ENCODE results near the gene ELANE. TPM values are rescaled to one million over a fixed set of nuclear protein-coding genes. Genes with fewer than 3 reads are reported as not detected.
"Not testable (repeated sequence)": the region's sequence is repeated elsewhere in the genome, so short reads cannot be mapped to it uniquely, and the experiment has no call there.

The ELANE gene
- total RNA-seq, 1 donor from 2014 or later, result not detected

DNA sequence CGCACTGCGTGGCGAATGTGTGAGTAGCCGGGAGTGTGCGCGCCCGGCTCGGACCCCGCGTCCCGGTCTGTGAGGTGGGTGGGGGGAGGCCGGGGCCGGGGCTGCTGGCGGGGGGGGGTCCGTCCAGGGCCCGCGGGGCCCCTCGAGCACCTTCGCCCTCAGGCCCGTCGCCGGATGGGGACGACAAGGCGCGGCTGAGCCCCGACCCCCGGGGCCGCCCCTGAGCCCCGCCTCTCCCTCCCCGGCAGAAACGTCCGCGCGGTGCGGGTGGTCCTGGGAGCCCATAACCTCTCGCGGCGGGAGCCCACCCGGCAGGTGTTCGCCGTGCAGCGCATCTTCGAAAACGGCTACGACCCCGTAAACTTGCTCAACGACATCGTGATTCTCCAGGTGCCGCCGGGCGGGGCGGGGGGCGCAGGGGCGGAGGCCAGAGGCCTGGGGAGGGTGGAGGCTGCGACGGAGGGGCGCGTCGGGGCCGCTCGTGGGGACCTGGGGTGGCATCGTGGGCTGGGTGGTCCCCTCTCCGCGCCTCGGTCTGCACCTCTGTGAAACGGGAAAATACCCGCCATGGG is 997 bp downstream of the ELANE start:
- intact Hi-C loops (cut with micrococcal nuclease), result no loop called here
- Mint-ChIP-seq H3K9me3 (no peaks in the 10 kb centered on the region), H3K36me3 (ENCODE audit: low read depth) (no peaks in the 10 kb centered on the region), H3K4me1 (ENCODE audit: low read depth) (no peaks in the 10 kb centered on the region), H3K27me3 (ENCODE audit: low read depth) (no peaks in the 10 kb centered on the region), H3K27ac (no peak overlapping the region), H3K4me3 (ENCODE audit: low read depth) (no peak overlapping the region)
- no peak for DNase-seq (ENCODE audit: low spot score)

- DNase-seq (ENCODE audit: low spot score); H3K36me3 Mint-ChIP-seq (ENCODE audit: low read depth); H3K4me1 Mint-ChIP-seq (ENCODE audit: low read depth); intact Hi-C loops (cut with micrococcal nuclease); H3K4me3 Mint-ChIP-seq (ENCODE audit: low read depth); H3K27ac Mint-ChIP-seq; H3K9me3 Mint-ChIP-seq; H3K27me3 Mint-ChIP-seq (ENCODE audit: low read depth): not testable (repeated sequence)
Observed at GRCh38 chr19:853614-854220, 1.6 kb downstream of the ELANE start.

DNA sequence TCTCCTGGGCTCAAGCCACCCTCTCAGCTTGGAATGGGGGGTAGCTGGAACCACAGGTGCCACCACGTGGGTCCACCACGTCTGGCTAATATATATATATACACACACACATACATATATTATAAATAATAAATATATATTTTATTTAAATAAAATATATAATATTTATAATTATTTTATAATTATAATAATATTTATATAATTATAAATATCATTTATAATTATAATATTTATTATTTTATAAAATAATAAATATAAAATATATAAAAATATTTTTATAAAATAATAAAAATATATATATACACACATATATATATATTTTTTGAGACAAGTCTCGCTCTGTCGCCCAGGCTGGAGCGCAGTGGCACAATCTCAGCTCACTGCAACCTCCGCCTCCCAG is 2.4 kb downstream of the ELANE start:
- H3K9me3 Mint-ChIP-seq, result no peaks in the 10 kb centered on the region
- intact Hi-C loops (cut with micrococcal nuclease), result no loop called here

GRCh38 chr19:855142-855541 is 3.0 kb downstream of the ELANE start:
- no peak for DNase-seq (ENCODE audit: low spot score)
- Mint-ChIP-seq H3K27me3 (ENCODE audit: low read depth) (peaks cover 6% of the 10 kb centered on the region), H3K9me3 (no peaks in the 10 kb centered on the region), H3K36me3 (ENCODE audit: low read depth) (no peaks in the 10 kb centered on the region), H3K27ac (no peak overlapping the region), H3K4me1 (ENCODE audit: low read depth) (no peaks in the 10 kb centered on the region), H3K4me3 (ENCODE audit: low read depth) (no peak overlapping the region)
- intact Hi-C loops (cut with micrococcal nuclease), result no loop called here

More for the DNA sequence above, 2.4 kb downstream of the ELANE start:
- no peak for DNase-seq (ENCODE audit: low spot score)
- Mint-ChIP-seq H3K27ac (no peak overlapping the region), H3K36me3 (ENCODE audit: low read depth) (no peaks in the 10 kb centered on the region), H3K4me1 (ENCODE audit: low read depth) (no peaks in the 10 kb centered on the region), H3K4me3 (ENCODE audit: low read depth) (no peak overlapping the region), H3K27me3 (ENCODE audit: low read depth) (peaks cover 3% of the 10 kb centered on the region)

DNA sequence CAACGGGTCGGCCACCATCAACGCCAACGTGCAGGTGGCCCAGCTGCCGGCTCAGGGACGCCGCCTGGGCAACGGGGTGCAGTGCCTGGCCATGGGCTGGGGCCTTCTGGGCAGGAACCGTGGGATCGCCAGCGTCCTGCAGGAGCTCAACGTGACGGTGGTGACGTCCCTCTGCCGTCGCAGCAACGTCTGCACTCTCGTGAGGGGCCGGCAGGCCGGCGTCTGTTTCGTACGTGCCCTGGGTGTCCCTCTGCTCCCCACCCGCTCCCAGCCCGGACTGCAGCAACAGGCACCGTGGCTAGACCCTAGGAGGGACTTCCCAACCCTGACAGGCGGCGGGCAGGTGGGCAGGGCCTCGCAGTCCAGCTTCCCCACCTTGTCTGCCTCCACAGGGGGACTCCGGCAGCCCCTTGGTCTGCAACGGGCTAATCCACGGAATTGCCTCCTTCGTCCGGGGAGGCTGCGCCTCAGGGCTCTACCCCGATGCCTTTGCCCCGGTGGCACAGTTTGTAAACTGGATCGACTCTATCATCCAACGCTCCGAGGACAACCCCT is 3.5 kb downstream of the ELANE start:
- H3K4me3 Mint-ChIP-seq (ENCODE audit: low read depth), result no peak overlapping the region
- no peaks in the 10 kb centered on the region for H3K9me3 Mint-ChIP-seq
- H3K27ac Mint-ChIP-seq, result no peak overlapping the region
- H3K4me1 Mint-ChIP-seq (ENCODE audit: low read depth), result no peaks in the 10 kb centered on the region
- H3K27me3 Mint-ChIP-seq (ENCODE audit: low read depth), result peaks cover 6% of the 10 kb centered on the region
- intact Hi-C loops (cut with micrococcal nuclease), result no loop called here
- no peak for DNase-seq (ENCODE audit: low spot score)
- H3K36me3 Mint-ChIP-seq (ENCODE audit: low read depth), result no peaks in the 10 kb centered on the region

DNA sequence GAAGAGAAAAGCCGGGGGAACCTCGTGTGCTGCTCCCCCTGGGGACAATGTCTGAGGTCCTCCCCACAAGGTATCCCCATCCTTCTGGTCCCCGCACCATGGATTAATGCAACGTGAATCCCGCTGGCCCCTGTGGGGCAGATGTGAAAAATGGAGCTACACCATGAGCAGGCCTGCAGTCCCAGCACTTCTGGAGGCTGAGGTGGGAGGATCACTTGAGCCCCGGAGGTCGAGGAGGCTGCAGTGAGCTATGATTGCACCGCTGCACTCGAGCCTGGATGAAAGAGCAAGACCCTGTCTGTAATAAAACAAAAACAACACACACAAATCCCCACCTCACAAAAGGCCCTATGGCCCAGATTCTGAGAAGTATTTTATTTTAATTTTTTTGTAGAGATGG is 6.2 kb downstream of the ELANE start:
- Mint-ChIP-seq H3K27ac (no peak overlapping the region), H3K9me3 (no peaks in the 10 kb centered on the region), H3K4me1 (ENCODE audit: low read depth) (peaks cover 6% of the 10 kb centered on the region), H3K36me3 (ENCODE audit: low read depth) (no peaks in the 10 kb centered on the region), H3K4me3 (ENCODE audit: low read depth) (no peak overlapping the region), H3K27me3 (ENCODE audit: low read depth) (peaks cover 6% of the 10 kb centered on the region)
- intact Hi-C loops (cut with micrococcal nuclease), result no loop called here
- DNase-seq (ENCODE audit: low spot score), result no peak

GRCh38 chr19:858868-859843 is 7.1 kb downstream of the ELANE start, which contains the start of gene CFD:
Gene CFD (plus strand): TSS chr19:859664. CDS start chr19:859690, 26 bp downstream.
- no peak within 1 kb of the TSS for H3K27ac Mint-ChIP-seq
- H3K27me3 Mint-ChIP-seq (ENCODE audit: low read depth), result peaks cover 6% of the 10 kb centered on the region
- intact Hi-C loops (cut with micrococcal nuclease), result no loop called here

GRCh38 chr19:861141-861755 is 9.1 kb downstream of the ELANE start:
- Mint-ChIP-seq H3K36me3 (ENCODE audit: low read depth) (no peaks in the 10 kb centered on the region), H3K27me3 (ENCODE audit: low read depth) (peaks cover 6% of the 10 kb centered on the region), H3K4me1 (ENCODE audit: low read depth) (peaks cover 9% of the 10 kb centered on the region), H3K9me3 (no peaks in the 10 kb centered on the region), H3K4me3 (ENCODE audit: low read depth) (no peak overlapping the region), H3K27ac (no peak overlapping the region)
- intact Hi-C loops (cut with micrococcal nuclease), result loop anchor here (5.0 kb wide), 1 partner anchor 121 kb away; the partner anchor contains the start of gene WDR18
- no peak for DNase-seq (ENCODE audit: low spot score)

More at GRCh38 chr19:858868-859843, 7.1 kb downstream of the ELANE start, which contains the start of gene CFD:
- H3K4me3 Mint-ChIP-seq (ENCODE audit: low read depth), result peak within 1 kb of the TSS; percentile 13
- H3K9me3 Mint-ChIP-seq, result no peaks in the 10 kb centered on the region
- no peak for DNase-seq (ENCODE audit: low spot score)
- H3K36me3 Mint-ChIP-seq (ENCODE audit: low read depth), result no peaks in the 10 kb centered on the region
- peaks cover 9% of the 10 kb centered on the region for H3K4me1 Mint-ChIP-seq (ENCODE audit: low read depth)

- intact Hi-C loops (cut with micrococcal nuclease), result loop anchor here (2.0 to 5.0 kb wide), 3 partner anchors 31 to 120 kb away; partner anchors contain the start of genes MED16, RNU6-9 and WDR18
- peaks cover 6% of the 10 kb centered on the region for H3K27me3 Mint-ChIP-seq (ENCODE audit: low read depth)
- peaks cover 9% of the 10 kb centered on the region for H3K4me1 Mint-ChIP-seq (ENCODE audit: low read depth)
- DNase-seq (ENCODE audit: low spot score), result peak; percentile 45
- no peak overlapping the region for H3K27ac Mint-ChIP-seq
- no peaks in the 10 kb centered on the region for H3K9me3 Mint-ChIP-seq
- H3K4me3 Mint-ChIP-seq (ENCODE audit: low read depth), result no peak overlapping the region
- no peaks in the 10 kb centered on the region for H3K36me3 Mint-ChIP-seq (ENCODE audit: low read depth)
Observed at GRCh38 chr19:861756-862580, 9.9 kb downstream of the ELANE start.

GRCh38 chr19:862581-863314 is 10.6 kb downstream of the ELANE start:
- H3K27ac Mint-ChIP-seq, result no peak overlapping the region
- intact Hi-C loops (cut with micrococcal nuclease), result loop anchor here (2.0 to 5.0 kb wide), 3 partner anchors 30 to 120 kb away; partner anchors contain the start of genes MED16, RNU6-9 and WDR18
- peaks cover 9% of the 10 kb centered on the region for H3K4me1 Mint-ChIP-seq (ENCODE audit: low read depth)
- DNase-seq (ENCODE audit: low spot score), result peak; percentile 76
- peaks cover 6% of the 10 kb centered on the region for H3K27me3 Mint-ChIP-seq (ENCODE audit: low read depth)
- H3K9me3 Mint-ChIP-seq, result no peaks in the 10 kb centered on the region
- H3K4me3 Mint-ChIP-seq (ENCODE audit: low read depth), result peak overlapping the region; percentile 49
- H3K36me3 Mint-ChIP-seq (ENCODE audit: low read depth), result peaks cover 5% of the 10 kb centered on the region

DNA sequence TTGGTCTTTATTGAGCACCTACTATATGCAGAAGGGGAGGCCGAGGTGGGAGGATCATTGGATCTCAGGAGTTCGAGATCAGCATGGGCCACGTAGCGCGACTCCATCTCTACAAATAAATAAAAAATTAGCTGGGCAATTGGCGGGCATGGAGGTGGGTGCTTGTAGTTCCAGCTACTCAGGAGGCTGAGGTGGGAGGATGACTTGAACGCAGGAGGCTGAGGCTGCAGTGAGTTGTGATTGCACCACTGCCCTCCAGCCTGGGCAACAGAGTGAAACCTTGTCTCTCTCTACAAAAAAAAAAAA is 11.2 kb downstream of the ELANE start:
- intact Hi-C loops (cut with micrococcal nuclease), result loop anchor here (2.0 to 5.0 kb wide), 3 partner anchors 30 to 119 kb away; partner anchors contain the start of genes MED16, RNU6-9 and WDR18
- H3K27ac Mint-ChIP-seq, result no peak overlapping the region
- no peak for DNase-seq (ENCODE audit: low spot score)
- H3K27me3 Mint-ChIP-seq (ENCODE audit: low read depth), result peaks cover 6% of the 10 kb centered on the region
- peak overlapping the region; percentile 49 for H3K4me3 Mint-ChIP-seq (ENCODE audit: low read depth)
- H3K9me3 Mint-ChIP-seq, result no peaks in the 10 kb centered on the region
- H3K4me1 Mint-ChIP-seq (ENCODE audit: low read depth), result peaks cover 9% of the 10 kb centered on the region
- H3K36me3 Mint-ChIP-seq (ENCODE audit: low read depth), result peaks cover 5% of the 10 kb centered on the region
